HEK293 (cell line): Measurements from ENCODE around the gene KLRG1.

Source experiments
- CTCF ChIA-PET: fragments of 350-600 bp; formaldehyde crosslinking; extraction: SDS; loops from one replicate; lab custom pipeline; 2021; ENCODE audit warnings: antibody characterized with exemption; lab: Yijun Ruan, JAX
- POLR2A ChIA-PET: fragments of 300-600 bp; formaldehyde crosslinking; extraction: SDS; loops from one replicate; lab custom pipeline; 2020; ENCODE audit warnings: antibody characterized with exemption, inconsistent platforms; lab: Yijun Ruan, JAX
- H3K27ac ChIP-seq: fragments of 200-500 bp; sonication (Bioruptor generic); 2 replicates; pipeline ENCODE4 v1.5.1; 2014; ENCODE audit warnings: low read depth, low read length, control low read depth, inconsistent platforms; ENCODE audit errors: extremely low read depth
- H3K36me3 ChIP-seq, 2 experiments: fragments of 200-500 bp in 1 of 2; sonication (Bioruptor generic) in 1 of 2; 1 replicate in 1 of 2; 2 replicates in 1 of 2; pipeline ENCODE4 v1.5.1; 2014 to 2017; ENCODE audit warnings: inconsistent platforms in 2 of 2, low read length in 2 of 2; ENCODE audit not compliant: control insufficient read depth in 2 of 2, insufficient read depth in 1 of 2
- H3K4me1 ChIP-seq: fragments of 200-500 bp; sonication (Bioruptor generic); 2 replicates; pipeline ENCODE4 v1.5.1; 2014; ENCODE audit warnings: mild to moderate bottlenecking, low read length, inconsistent platforms; ENCODE audit not compliant: control insufficient read depth, insufficient read depth
- H3K4me3 ChIP-seq: 2 replicates; pipeline ENCODE4 v1.5.1; 2011; ENCODE audit warnings: low read depth, mild to moderate bottlenecking, control low read depth, low read length, moderate library complexity
- H3K9me3 ChIP-seq: fragments of 200-500 bp; sonication (Bioruptor generic); 2 replicates; pipeline ENCODE4 v1.5.1; 2014; ENCODE audit warnings: low read depth, low read length, inconsistent platforms; ENCODE audit not compliant: control insufficient read depth, insufficient read depth
- EGR2 ChIP-seq: fragments of 450-650 bp; formaldehyde crosslinking; IDR thresholded peaks from 2 replicates; pipeline ENCODE4 v1.5.1; 2016; ENCODE audit warnings: low read depth, missing biosample characterization, missing genetic modification characterization
- GLIS1 ChIP-seq: fragments of 450-650 bp; formaldehyde crosslinking; IDR thresholded peaks from 2 replicates; pipeline ENCODE4 v1.5.1; 2016; ENCODE audit warnings: missing biosample characterization, missing genetic modification characterization
- HOXD13 ChIP-seq: sonication (generic); formaldehyde crosslinking; IDR thresholded peaks from 2 replicates; pipeline ENCODE4 v1.8.0; 2022; ENCODE audit warnings: missing genetic modification reagents, borderline replicate concordance
- KLF7 ChIP-seq: fragments of 450-650 bp; formaldehyde crosslinking; IDR thresholded peaks from 2 replicates; pipeline ENCODE4 v1.5.1; 2016; ENCODE audit warnings: missing biosample characterization, missing genetic modification characterization, borderline replicate concordance
- MYNN ChIP-seq: fragments of 450-650 bp; formaldehyde crosslinking; IDR thresholded peaks from 2 replicates; pipeline ENCODE4 v1.5.1; 2016; ENCODE audit warnings: missing biosample characterization, missing genetic modification characterization, borderline replicate concordance
- TSHZ1 ChIP-seq: fragments of 450-650 bp; formaldehyde crosslinking; IDR thresholded peaks from 2 replicates; pipeline ENCODE4 v1.5.1; 2016; ENCODE audit warnings: missing biosample characterization, missing genetic modification characterization, borderline replicate concordance
- ZBTB8A ChIP-seq: fragments of 450-650 bp; formaldehyde crosslinking; IDR thresholded peaks from 2 replicates; pipeline ENCODE4 v1.5.1; 2016; ENCODE audit warnings: missing biosample characterization, missing genetic modification characterization
- ZFP3 ChIP-seq: fragments of 450-650 bp; formaldehyde crosslinking; IDR thresholded peaks from 2 replicates; pipeline ENCODE4 v1.5.1; 2016; ENCODE audit warnings: low read depth, missing biosample characterization, missing genetic modification characterization
- ZNF10 ChIP-seq: fragments of 450-650 bp; formaldehyde crosslinking; IDR thresholded peaks from 2 replicates; pipeline ENCODE4 v1.5.1; 2017; ENCODE audit warnings: missing biosample characterization, missing genetic modification characterization
- ZNF146 ChIP-seq: fragments of 450-650 bp; formaldehyde crosslinking; IDR thresholded peaks from 2 replicates; pipeline ENCODE4 v1.5.1; 2016; ENCODE audit warnings: missing biosample characterization, missing genetic modification characterization
- ZNF248 ChIP-seq: fragments of 450-650 bp; formaldehyde crosslinking; IDR thresholded peaks from 2 replicates; pipeline ENCODE4 v1.5.1; 2017; ENCODE audit warnings: missing biosample characterization, missing genetic modification characterization
- ZNF280D ChIP-seq: fragments of 450-650 bp; formaldehyde crosslinking; IDR thresholded peaks from 2 replicates; pipeline ENCODE4 v1.5.1; 2016; ENCODE audit warnings: missing biosample characterization, missing genetic modification characterization
- ZNF398 ChIP-seq: fragments of 450-650 bp; formaldehyde crosslinking; IDR thresholded peaks from 2 replicates; pipeline ENCODE4 v1.5.1; 2017; ENCODE audit warnings: missing biosample characterization, missing genetic modification characterization
- ZNF423 ChIP-seq: fragments of 450-650 bp; formaldehyde crosslinking; IDR thresholded peaks from 2 replicates; pipeline ENCODE4 v1.5.1; 2016; ENCODE audit warnings: missing biosample characterization, missing genetic modification characterization
- ZNF488 ChIP-seq: fragments of 450-650 bp; formaldehyde crosslinking; IDR thresholded peaks from 2 replicates; pipeline ENCODE4 v1.5.1; 2016; ENCODE audit warnings: missing biosample characterization, missing genetic modification characterization
- ZNF571 ChIP-seq: fragments of 450-650 bp; formaldehyde crosslinking; IDR thresholded peaks from 2 replicates; pipeline ENCODE4 v1.5.0; 2017; ENCODE audit warnings: missing biosample characterization, missing genetic modification characterization
- ZNF600 ChIP-seq: fragments of 450-650 bp; formaldehyde crosslinking; IDR thresholded peaks from 2 replicates; pipeline ENCODE4 v1.5.1; 2016; ENCODE audit warnings: missing biosample characterization, missing genetic modification characterization
- ZNF626 ChIP-seq: fragments of 450-650 bp; sonication (Bioruptor Pico); formaldehyde crosslinking; IDR thresholded peaks from 2 replicates; pipeline ENCODE4 v1.5.1; 2018; ENCODE audit warnings: missing biosample characterization, missing genetic modification characterization, inconsistent platforms
- ZNF660 ChIP-seq: fragments of 450-650 bp; IDR thresholded peaks from 2 replicates; pipeline ENCODE4 v1.5.1; 2018; ENCODE audit warnings: missing biosample characterization, mild to moderate bottlenecking, missing genetic modification characterization
- ZNF677 ChIP-seq: fragments of 450-650 bp; IDR thresholded peaks from 2 replicates; pipeline ENCODE4 v1.5.0; 2018; ENCODE audit warnings: missing biosample characterization, mild to moderate bottlenecking, missing genetic modification characterization, moderate library complexity
- ZNF701 ChIP-seq: fragments of 450-650 bp; formaldehyde crosslinking; IDR thresholded peaks from 2 replicates; pipeline ENCODE4 v1.5.1; 2016; ENCODE audit warnings: missing biosample characterization, missing genetic modification characterization
- ZNF76 ChIP-seq: fragments of 450-650 bp; formaldehyde crosslinking; IDR thresholded peaks from 2 replicates; pipeline ENCODE4; 2016; ENCODE audit warnings: low read depth, missing biosample characterization, missing genetic modification characterization, borderline replicate concordance
- ZNF768 ChIP-seq: fragments of 450-650 bp; formaldehyde crosslinking; IDR thresholded peaks from 2 replicates; pipeline ENCODE4 v1.5.1; 2018; ENCODE audit warnings: missing biosample characterization, mild to moderate bottlenecking, missing genetic modification characterization

KLRG1 gene

GRCh38 chr12:9047105-9047504, 57.8 kb downstream of the KLRG1 start:
- Histone ChIP-seq H3K9me3 (no peaks in the 10 kb centered on the region), H3K4me1 (no peaks in the 10 kb centered on the region), H3K4me3 (no peak overlapping the region), H3K27ac (no peak overlapping the region), H3K36me3 (no peaks in the 10 kb centered on the region)
- TF ChIP-seq ZNF398 (no peak), ZNF423 (tag by site-specific recombination) (no peak), ZNF768 (tag by site-specific recombination) (no peak), ZNF280D (tag by site-specific recombination) (no peak), TSHZ1 (tag by site-specific recombination) (no peak), EGR2 (tag by site-specific recombination) (no peak), ZNF488 (tag by site-specific recombination) (no peak), ZBTB8A (no peak), GLIS1 (tag by site-specific recombination) (no peak), ZNF76 (no peak), ZNF146 (tag by site-specific recombination) (no peak)
- ChIA-PET CTCF (interaction anchor here (1.4 to 4.7 kb wide), 4 partner anchors 10 to 503 kb away, joined by 3 to 45 read pairs (median 22); no protein-coding TSS in a partner anchor), POLR2A (no interaction called here)

- POLR2A ChIA-PET: interaction anchor here (0.6 kb wide), 1 partner anchor 367 kb away, joined by 5 read pairs; no protein-coding TSS in a partner anchor
- Histone ChIP-seq H3K9me3 (no peaks in the 10 kb centered on the region), H3K4me3 (no peak overlapping the region), H3K4me1 (no peaks in the 10 kb centered on the region), H3K27ac (no peak overlapping the region), H3K36me3 (no peaks in the 10 kb centered on the region)
- CTCF ChIA-PET: interaction anchor here (0.6 to 4.7 kb wide), 26 partner anchors 9 to 505 kb away, joined by 3 to 45 read pairs (median 6); partner anchors contain the start of genes M6PR and PHC1
- TF ChIP-seq ZNF571 (tag by site-specific recombination) (no peak), ZNF626 (tag by site-specific recombination) (no peak), MYNN (no peak), ZNF677 (tag by site-specific recombination) (no peak), ZNF660 (tag by site-specific recombination) (no peak), ZNF600 (no peak), KLF7 (tag by site-specific recombination) (no peak), TSHZ1 (tag by site-specific recombination) (no peak), ZNF701 (tag by site-specific recombination) (no peak), HOXD13 (CRISPR knock-in tag) (no peak), ZNF10 (no peak), ZNF248 (tag by site-specific recombination) (no peak), ZFP3 (no peak)
These were observed 59.6 kb downstream of the KLRG1 start for GRCh38 chr12:9048930-9049329.
